Dermis microvascular lymphatic vessel endothelial cell (primary cell): Measurements from ENCODE around the gene ZNF774. TPM values are rescaled to one million over a fixed set of nuclear protein-coding genes. Genes with fewer than 3 reads are reported as not detected.

Source experiments
- total RNA-seq: library from RNA; depleted of rRNA; stranded (reverse); fragments of >200 nt; gene quantifications from 2 replicates; pipeline ENCODE4 v1.2.1, GENCODE V29; 2014

ZNF774 gene
- total RNA-seq, 1 donor from 2014 or later, result 0.64 TPM

Other genes starting within 250 kb of the ZNF774 start
- 103 and 113 TPM in 2 replicates for gene IDH2, start 249.8 kb upstream of the ZNF774 start, total RNA-seq
- gene SEMA4B, start 151.0 kb upstream of the ZNF774 start, total RNA-seq, result 5.6 and 11.3 TPM in 2 replicates
- gene CIB1, start 118.3 kb upstream of the ZNF774 start, total RNA-seq, result 40.1 and 47.3 TPM in 2 replicates
- gene GDPGP1, start 118.1 kb upstream of the ZNF774 start, total RNA-seq, result 9.2 and 10.0 TPM in 2 replicates
- gene TTLL13, start 102.7 kb upstream of the ZNF774 start, total RNA-seq, result under 0.01 and 0.13 TPM in 2 replicates
- 46.0 and 71.7 TPM in 2 replicates for gene NGRN, start 86.6 kb upstream of the ZNF774 start, total RNA-seq
- 139 and 145 TPM in 2 replicates for gene IQGAP1, start 36.0 kb downstream of the ZNF774 start, total RNA-seq
- 6.8 and 10.7 TPM in 2 replicates for gene CRTC3, start 177.6 kb downstream of the ZNF774 start, total RNA-seq